IMR-90 (cell line): ENCODE measurements around the gene MTHFS. TPM values are rescaled to one million over a fixed set of nuclear protein-coding genes. Genes with fewer than 3 reads are reported as not detected.

Experiments
- ATAC-seq: fragments of 200-7000 bp; cut with Tn5 transposase; 2 replicates; pipeline ENCODE4 v1.9.1; 2020; ENCODE audit warnings: low read depth, mild to moderate bottlenecking, moderate library complexity
- BruUV-seq: library from RNA; stranded (reverse); fragments of 400-500 nt; replicated peaks from 2 replicates; lab custom pipeline; 2021; lab: Mats Ljungman, UMichigan
- CTCF ChIA-PET: fragments of 300-600 bp; formaldehyde crosslinking; extraction: SDS; loops from one replicate; lab custom pipeline; 2021; ENCODE audit warnings: antibody characterized with exemption; lab: Yijun Ruan, JAX
- POLR2A ChIA-PET: fragments of 300-600 bp; sonication (Branson Sonifier 250); formaldehyde crosslinking; loops from one replicate; lab custom pipeline; 2022; ENCODE audit warnings: antibody characterized with exemption; ENCODE audit not compliant: unreplicated experiment; lab: Charles Lee
- DNase-seq: peaks from one replicate; pipeline ENCODE4 v3.0.0; 2013
- H2AFZ ChIP-seq: replicated peaks from 2 replicates; pipeline ENCODE3; 2013; ENCODE audit warnings: low read length, mild to moderate bottlenecking; ENCODE audit not compliant: poor library complexity
- H2AK5ac ChIP-seq: 2 replicates; pipeline ENCODE4 v1.6.1; 2013; ENCODE audit warnings: low read depth, low read length, inconsistent platforms
- H2AK9ac ChIP-seq: replicated peaks from 2 replicates; pipeline ENCODE3; 2013; ENCODE audit warnings: mild to moderate bottlenecking, low read depth, low read length, moderate library complexity; ENCODE audit not compliant: poor library complexity
- H2BK120ac ChIP-seq: 2 replicates; pipeline ENCODE4 v1.6.1; 2013; ENCODE audit warnings: low read depth, low read length, inconsistent platforms
- H2BK15ac ChIP-seq: 3 replicates; pipeline ENCODE4 v1.6.1; 2013; ENCODE audit warnings: low read depth, low read length, inconsistent platforms
- H2BK20ac ChIP-seq: 2 replicates; pipeline ENCODE4 v1.6.1; 2013; ENCODE audit warnings: low read depth, mild to moderate bottlenecking, inconsistent platforms, low read length, moderate library complexity
- H2BK5ac ChIP-seq: 2 replicates; pipeline ENCODE4 v1.6.1; 2013; ENCODE audit warnings: mild to moderate bottlenecking, low read depth, low read length, inconsistent platforms; ENCODE audit not compliant: poor library complexity, severe bottlenecking
- H3K14ac ChIP-seq: replicated peaks from 2 replicates; pipeline ENCODE4 v1.6.1; 2013; ENCODE audit warnings: low read depth, low read length, inconsistent platforms
- H3K18ac ChIP-seq: 2 replicates; pipeline ENCODE4 v1.6.1; 2013; ENCODE audit warnings: low read depth, low read length, control low read depth
- H3K23ac ChIP-seq: 2 replicates; pipeline ENCODE4 v1.6.1; 2013; ENCODE audit warnings: low read depth, low read length, inconsistent platforms
- H3K27ac ChIP-seq: 2 replicates; pipeline ENCODE4 v1.5.1; 2013; ENCODE audit warnings: mild to moderate bottlenecking, control low read depth, low read length; ENCODE audit not compliant: insufficient read depth
- H3K27me3 ChIP-seq: 2 replicates; pipeline ENCODE4 v1.6.1; 2013; ENCODE audit warnings: low read length; ENCODE audit not compliant: control insufficient read depth, insufficient read depth
- H3K36me3 ChIP-seq: 2 replicates; pipeline ENCODE4 v1.6.1; 2013; ENCODE audit warnings: low read length, mixed read lengths; ENCODE audit not compliant: control insufficient read depth, insufficient read depth
- H3K4ac ChIP-seq: 2 replicates; pipeline ENCODE4 v1.6.1; 2013; ENCODE audit warnings: low read depth, low read length, inconsistent platforms
- H3K4me1 ChIP-seq: 2 replicates; pipeline ENCODE4 v1.6.1; 2013; ENCODE audit warnings: low read length, mixed read lengths; ENCODE audit not compliant: control insufficient read depth, insufficient read depth
- H3K4me2 ChIP-seq: 2 replicates; pipeline ENCODE4 v1.6.1; 2013; ENCODE audit warnings: low read depth, mild to moderate bottlenecking, control low read depth, low read length, moderate library complexity
- H3K4me3 ChIP-seq: 2 replicates; pipeline ENCODE4 v1.5.1; 2013; ENCODE audit warnings: low read depth, mild to moderate bottlenecking, control low read depth, low read length, moderate library complexity; ENCODE audit not compliant: insufficient read depth
- H3K56ac ChIP-seq: 2 replicates; pipeline ENCODE4 v1.6.1; 2013; ENCODE audit warnings: low read length, inconsistent platforms; ENCODE audit not compliant: insufficient read depth; ENCODE audit errors: extremely low read depth
- H3K79me1 ChIP-seq, 2 experiments: 2 replicates each; pipeline ENCODE4 v1.6.1; 2013; ENCODE audit warnings: low read length in 2 of 2, inconsistent platforms in 1 of 2, low read depth in 1 of 2
- H3K9ac ChIP-seq: 2 replicates; pipeline ENCODE4 v1.6.1; 2013; ENCODE audit warnings: low read depth, low read length, control low read depth
- H3K9me1 ChIP-seq: 2 replicates; pipeline ENCODE4 v1.6.1; 2013; ENCODE audit warnings: low read length, inconsistent platforms; ENCODE audit not compliant: insufficient read depth
- H3K9me3 ChIP-seq: 2 replicates; pipeline ENCODE4 v1.6.1; 2013; ENCODE audit warnings: low read length; ENCODE audit not compliant: control insufficient read depth, insufficient read depth
- H4K20me1 ChIP-seq: 2 replicates; pipeline ENCODE4 v1.6.1; 2013; ENCODE audit warnings: low read length, inconsistent platforms; ENCODE audit not compliant: insufficient read depth
- H4K5ac ChIP-seq: 2 replicates; pipeline ENCODE4 v1.6.1; 2013; ENCODE audit warnings: mild to moderate bottlenecking, low read depth, low read length, control low read depth
- H4K8ac ChIP-seq, 2 experiments: 2 replicates each; pipeline ENCODE4 v1.6.1; 2013; ENCODE audit warnings: low read depth in 2 of 2, low read length in 2 of 2, control low read depth in 1 of 2, inconsistent platforms in 1 of 2
- H4K91ac ChIP-seq: 2 replicates; pipeline ENCODE4 v1.6.1; 2013; ENCODE audit warnings: low read depth, low read length, inconsistent platforms; ENCODE audit not compliant: insufficient read depth
- BHLHE40 ChIP-seq: fragments of 150-350 bp; IDR thresholded peaks from 2 replicates; pipeline ENCODE4 v1.6.1; 2016; ENCODE audit warnings: mild to moderate bottlenecking, low read depth, low read length
- CEBPB ChIP-seq: IDR thresholded peaks from 2 replicates; pipeline ENCODE4 v1.6.1; 2012; ENCODE audit warnings: low read depth, low read length, improper control_type of control experiment
- ELK1 ChIP-seq: fragments of 150-350 bp; IDR thresholded peaks from 2 replicates; pipeline ENCODE4 v1.6.1; 2016; ENCODE audit warnings: low read depth, mild to moderate bottlenecking, low read length, moderate library complexity, borderline replicate concordance
- MAFK ChIP-seq: IDR thresholded peaks from 2 replicates; pipeline ENCODE4 v1.6.1; 2012; ENCODE audit warnings: low read depth, low read length, improper control_type of control experiment
- MAZ ChIP-seq: IDR thresholded peaks from 2 replicates; pipeline ENCODE4 v1.6.1; 2012; ENCODE audit warnings: low read depth, mild to moderate bottlenecking, low read length, improper control_type of control experiment, moderate library complexity, borderline replicate concordance
- MXI1 ChIP-seq: IDR thresholded peaks from 2 replicates; pipeline ENCODE4 v1.6.1; 2012; ENCODE audit warnings: low read depth, mild to moderate bottlenecking, low read length, moderate library complexity, borderline replicate concordance
- NFE2L2 ChIP-seq: fragments of 150-350 bp; IDR thresholded peaks from 2 replicates; pipeline ENCODE4 v1.6.1; 2016; ENCODE audit warnings: low read depth, mild to moderate bottlenecking, low read length
- POLR2A ChIP-seq: IDR thresholded peaks from 2 replicates; pipeline ENCODE4 v1.6.1; 2012; ENCODE audit warnings: mild to moderate bottlenecking, low read depth, low read length
- RAD21 ChIP-seq: IDR thresholded peaks from 2 replicates; pipeline ENCODE4 v1.6.1; 2012; ENCODE audit warnings: low read length, improper control_type of control experiment
- RFX5 ChIP-seq: IDR thresholded peaks from 2 replicates; pipeline ENCODE4 v1.8.0; 2012; ENCODE audit warnings: low read depth, mild to moderate bottlenecking, low read length, moderate library complexity
- SMC3 ChIP-seq: fragments of 150-350 bp; IDR thresholded peaks from 2 replicates; pipeline ENCODE4 v1.6.1; 2016; ENCODE audit warnings: low read depth, mild to moderate bottlenecking, antibody characterized with exemption, low read length, moderate library complexity
- WGBS, 2 experiments: methylation state at CpG; one replicate each; pipeline versions ENCODE4 v1.1.5 to v1.1.7; 2013; ENCODE audit warnings: missing lambda C conversion rate in 2 of 2; ENCODE audit not compliant: insufficient read length in 1 of 2; ENCODE audit errors: extremely low coverage in 2 of 2; 5-methylcytosine and 5-hydroxymethylcytosine counted together
- dilution Hi-C: fragments of 300-500 bp; cut with HindIII; formaldehyde crosslinking; loops from one replicate; pipeline ENCODE4 v1.14.3; 2018; ENCODE audit warnings: low sequenced_read_pairs; ENCODE audit not compliant: unreplicated experiment
- in situ Hi-C: fragments of 300-500 bp; cut with MboI; formaldehyde crosslinking; loops from 3 replicates; pipeline ENCODE4 v1.14.3; 2019; ENCODE audit warnings: low sequenced_read_pairs, inconsistent platforms, mixed read lengths
- intact Hi-C: fragments of 100-400 bp; cut with micrococcal nuclease; formaldehyde crosslinking; loops from 2 replicates; pipeline ENCODE4 v1.10.0; 2022
- polyA plus RNA-seq, 3 experiments: library from polyadenylated mRNA; depleted of rRNA; stranded (reverse); fragments of >200 nt; gene quantifications; 2 replicates each; pipeline ENCODE4 v1.2.3, GENCODE V29; 2012; ENCODE audit warnings: low replicate concordance in 1 of 3
- total RNA-seq: library from RNA; depleted of rRNA; stranded (reverse); fragments of >200 nt; gene quantifications from 2 replicates; pipeline ENCODE4 v1.2.3, GENCODE V29; 2012
- TF ChIP-seq, protein P1 (sequence below): conservative IDR thresholded peaks from 2 replicates; pipeline ENCODE4 v1.5.1; 2012; ENCODE audit warnings: mild to moderate bottlenecking, low read depth, low read length, improper control_type of control experiment

MTHFS gene
- total and polyA plus RNA-seq, 2 of the 4 experiments (the other 2 are of a cell fraction): 5.5 to 6.3 TPM

DNA sequence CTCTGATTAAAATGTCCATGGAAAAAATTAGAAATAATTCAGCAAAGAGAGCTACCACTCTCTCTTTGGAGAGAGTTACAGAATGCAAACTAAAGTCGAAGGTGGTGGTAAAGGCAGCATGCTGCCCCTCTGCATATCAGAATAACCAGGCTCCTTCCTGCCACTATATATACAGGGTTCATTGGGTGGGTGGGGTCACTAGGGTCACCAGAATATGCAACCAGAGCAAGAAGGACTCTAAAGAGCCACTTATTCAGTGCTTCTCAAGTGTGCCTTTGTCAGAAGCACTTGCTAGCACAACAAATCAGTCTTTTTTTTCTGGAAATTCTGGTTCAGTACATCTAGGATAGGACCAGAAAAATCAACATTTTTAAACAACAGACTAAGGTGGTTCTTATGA is 70.0 kb downstream of the MTHFS start:
- H2BK15ac ChIP-seq: no peak overlapping the region
- CTCF ChIA-PET: no interaction called here
- BruUV-seq: no TSS peak
- no peak overlapping the region for H2AK9ac ChIP-seq
- WGBS, 2 experiments: no CpG with 5 or more reads among the region's 1 CpG
- H3K9me3 ChIP-seq: no peaks in the 10 kb centered on the region
- no peak overlapping the region for H3K23ac ChIP-seq
- H2BK20ac ChIP-seq: no peak overlapping the region
- H2AFZ ChIP-seq: no peak overlapping the region
- no peak overlapping the region for H4K8ac ChIP-seq
- H3K36me3 ChIP-seq: no peaks in the 10 kb centered on the region
- TF ChIP-seq SMC3: no peak
- TF ChIP-seq MAZ: no peak
- TF ChIP-seq MXI1: no peak
- TF ChIP-seq RAD21: no peak
- no peak for TF ChIP-seq CEBPB
- TF ChIP-seq POLR2A: no peak
- TF ChIP-seq, protein P1, sequence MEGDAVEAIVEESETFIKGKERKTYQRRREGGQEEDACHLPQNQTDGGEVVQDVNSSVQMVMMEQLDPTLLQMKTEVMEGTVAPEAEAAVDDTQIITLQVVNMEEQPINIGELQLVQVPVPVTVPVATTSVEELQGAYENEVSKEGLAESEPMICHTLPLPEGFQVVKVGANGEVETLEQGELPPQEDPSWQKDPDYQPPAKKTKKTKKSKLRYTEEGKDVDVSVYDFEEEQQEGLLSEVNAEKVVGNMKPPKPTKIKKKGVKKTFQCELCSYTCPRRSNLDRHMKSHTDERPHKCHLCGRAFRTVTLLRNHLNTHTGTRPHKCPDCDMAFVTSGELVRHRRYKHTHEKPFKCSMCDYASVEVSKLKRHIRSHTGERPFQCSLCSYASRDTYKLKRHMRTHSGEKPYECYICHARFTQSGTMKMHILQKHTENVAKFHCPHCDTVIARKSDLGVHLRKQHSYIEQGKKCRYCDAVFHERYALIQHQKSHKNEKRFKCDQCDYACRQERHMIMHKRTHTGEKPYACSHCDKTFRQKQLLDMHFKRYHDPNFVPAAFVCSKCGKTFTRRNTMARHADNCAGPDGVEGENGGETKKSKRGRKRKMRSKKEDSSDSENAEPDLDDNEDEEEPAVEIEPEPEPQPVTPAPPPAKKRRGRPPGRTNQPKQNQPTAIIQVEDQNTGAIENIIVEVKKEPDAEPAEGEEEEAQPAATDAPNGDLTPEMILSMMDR: no peak
- no peak for TF ChIP-seq ELK1
- no peak for TF ChIP-seq NFE2L2
- no peak for TF ChIP-seq MAFK
- TF ChIP-seq BHLHE40: no peak
- TF ChIP-seq RFX5: no peak
- intact Hi-C loops (no loop called here), in situ Hi-C loops (no loop called here), dilution Hi-C loops (no loop called here)
- ATAC-seq (no peak), DNase-seq (no peak)
- no peaks in the 10 kb centered on the region; the same call in 1 of the 2 replicates for H3K9me1 ChIP-seq
- H3K27ac ChIP-seq: no peak overlapping the region
- H2BK120ac ChIP-seq: no peak overlapping the region
- H4K20me1 ChIP-seq: no peaks in the 10 kb centered on the region
- H3K9ac ChIP-seq: no peak overlapping the region
- H4K91ac ChIP-seq: no peak overlapping the region
- no peak overlapping the region for H3K56ac ChIP-seq
- H3K14ac ChIP-seq: no peak overlapping the region
- H3K4me1 ChIP-seq: no peaks in the 10 kb centered on the region
- no peak overlapping the region for H3K4me3 ChIP-seq
- no peaks in the 10 kb centered on the region for H3K27me3 ChIP-seq
- no peak overlapping the region for H4K5ac ChIP-seq
- POLR2A ChIA-PET: no interaction called here
- H3K4me2 ChIP-seq: no peak overlapping the region
- no peaks in the 10 kb centered on the region for H3K79me1 ChIP-seq
- no peak overlapping the region for H3K18ac ChIP-seq
- H2BK5ac ChIP-seq: no peak overlapping the region
- H2AK5ac ChIP-seq: no peak overlapping the region
- no peak overlapping the region for H3K4ac ChIP-seq
